Endodermal cell (in vitro differentiated cells): ENCODE data around the gene CYP27B1. TPM values are rescaled to one million over a fixed set of nuclear protein-coding genes. Genes with fewer than 3 reads are reported as not detected.

Experiments
- DNase-seq: peaks from one replicate; pipeline ENCODE4 v3.0.0-alpha.2; 2017
- H3K27ac ChIP-seq: 2 replicates; pipeline ENCODE4 v1.5.1; 2013; ENCODE audit warnings: mild to moderate bottlenecking, low read depth, low read length, moderate library complexity
- H3K27me3 ChIP-seq: 2 replicates; pipeline ENCODE4 v1.6.1; 2013; ENCODE audit warnings: mild to moderate bottlenecking, low read length, moderate library complexity; ENCODE audit not compliant: insufficient read depth, control insufficient read depth, poor library complexity, severe bottlenecking
- H3K36me3 ChIP-seq: 2 replicates; pipeline ENCODE4 v1.7.0; 2013; ENCODE audit warnings: mild to moderate bottlenecking, low read length, moderate library complexity; ENCODE audit not compliant: control insufficient read depth, insufficient read depth
- H3K4me1 ChIP-seq: one replicate; pipeline ENCODE4 v1.7.0; 2013; ENCODE audit warnings: low read length; ENCODE audit not compliant: control insufficient read depth, insufficient read depth
- H3K4me3 ChIP-seq: 2 replicates; pipeline ENCODE4 v1.5.1; 2013; ENCODE audit warnings: mild to moderate bottlenecking, low read length, moderate library complexity
- H3K9ac ChIP-seq: 2 replicates; pipeline ENCODE4 v1.6.1; 2013; ENCODE audit warnings: mild to moderate bottlenecking, low read length, moderate library complexity; ENCODE audit not compliant: poor library complexity, severe bottlenecking; ENCODE audit errors: extremely low read depth
- H3K9me3 ChIP-seq: 2 replicates; pipeline ENCODE4 v1.6.1; 2013; ENCODE audit warnings: mild to moderate bottlenecking, low read length, moderate library complexity; ENCODE audit not compliant: control insufficient read depth
- H3K27ac Mint-ChIP-seq: 2 replicates; pipeline ENCODE4 v1.8.0; 2020; ENCODE audit warnings: mixed read lengths
- H3K27me3 Mint-ChIP-seq: 2 replicates; pipeline ENCODE4 v1.8.0; 2021; ENCODE audit warnings: mild to moderate bottlenecking, mixed read lengths; ENCODE audit not compliant: insufficient read depth
- H3K36me3 Mint-ChIP-seq: 2 replicates; pipeline ENCODE4 v1.8.0; 2020; ENCODE audit warnings: low read depth, mixed read lengths
- H3K4me1 Mint-ChIP-seq: 2 replicates; pipeline ENCODE4 v1.8.0; 2020; ENCODE audit warnings: mixed read lengths
- H3K4me3 Mint-ChIP-seq: 2 replicates; pipeline ENCODE4 v1.8.0; 2020; ENCODE audit warnings: mild to moderate bottlenecking, moderate library complexity, mixed read lengths
- H3K9me3 Mint-ChIP-seq: 2 replicates; pipeline ENCODE4 v1.8.0; 2020; ENCODE audit warnings: mild to moderate bottlenecking, mixed read lengths
- WGBS, 2 experiments: methylation state at CpG; one replicate each; pipeline versions ENCODE4 v1.1.5 to v1.1.7; 2013; ENCODE audit warnings: missing lambda C conversion rate in 2 of 2, mixed read lengths in 1 of 2; ENCODE audit not compliant: insufficient coverage in 1 of 2, insufficient read length in 1 of 2; 5-methylcytosine and 5-hydroxymethylcytosine counted together
- total RNA-seq, 2 donors: library from RNA; stranded (reverse); fragmentation: NEBNext Ultra II Directional in 1 of 2; extraction: Animal tissue kit (Norgen Biotek cat#: 25700) in 1 of 2; gene quantifications; 2 replicates in 1 of 2; 3 replicates in 1 of 2; pipeline ENCODE4 v1.2.1, GENCODE V29; 2021
- TF ChIP-seq, protein P1 (sequence below): fragments of 200-600 bp; sonication (generic); conservative IDR thresholded peaks from 2 replicates; pipeline ENCODE4 v1.5.0; 2021; ENCODE audit warnings: antibody characterized with exemption, mild to moderate bottlenecking

The CYP27B1 gene
- total RNA-seq, 2 donors from 2014 or later: 2.4 to 3.1 TPM

DNA sequence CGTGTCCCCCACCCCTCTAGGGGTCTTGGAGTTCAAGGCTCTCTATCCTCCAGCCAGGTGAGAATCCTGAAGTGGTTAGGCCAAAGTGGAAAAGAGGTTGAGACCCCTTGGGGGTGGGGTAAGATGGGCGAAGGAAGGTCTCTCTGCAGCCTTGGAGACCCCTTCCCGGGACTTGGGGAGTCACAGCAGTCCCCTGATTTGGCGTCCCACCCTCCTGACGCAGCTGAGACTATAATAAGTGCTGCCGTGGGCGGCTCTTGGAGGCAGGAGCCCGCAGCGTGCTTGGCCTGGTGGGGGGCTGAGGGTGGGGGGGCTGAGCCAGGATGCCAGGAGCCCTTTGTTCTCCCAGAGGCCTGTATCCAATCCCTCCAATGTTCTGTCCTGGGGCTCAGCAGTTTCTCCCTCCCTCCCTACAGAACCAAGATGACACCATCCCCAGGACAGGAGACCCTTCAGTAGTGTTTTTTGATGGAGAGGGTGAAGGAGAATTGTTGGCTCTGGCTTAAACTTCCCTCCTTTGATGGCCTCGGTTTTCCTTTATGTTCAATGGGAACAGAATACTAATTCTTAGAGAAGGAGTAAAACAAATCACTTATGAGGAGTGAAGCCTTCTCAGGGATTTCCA lies 26.9 kb downstream of the CYP27B1 start:
- Mint-ChIP-seq H3K27me3 (peaks cover 86% of the 10 kb centered on the region), H3K4me1 (peaks cover 8% of the 10 kb centered on the region), H3K27ac (no peak overlapping the region), H3K4me3 (no peak overlapping the region), H3K9me3 (peaks cover 3% of the 10 kb centered on the region), H3K36me3 (no peaks in the 10 kb centered on the region)
- Histone ChIP-seq H3K36me3 (no peaks in the 10 kb centered on the region), H3K9ac (no peak overlapping the region), H3K4me3 (no peak overlapping the region), H3K27ac (no peak overlapping the region), H3K27me3 (peaks cover 93% of the 10 kb centered on the region), H3K9me3 (no peaks in the 10 kb centered on the region), H3K4me1 (no peaks in the 10 kb centered on the region)
- TF ChIP-seq, protein P1, sequence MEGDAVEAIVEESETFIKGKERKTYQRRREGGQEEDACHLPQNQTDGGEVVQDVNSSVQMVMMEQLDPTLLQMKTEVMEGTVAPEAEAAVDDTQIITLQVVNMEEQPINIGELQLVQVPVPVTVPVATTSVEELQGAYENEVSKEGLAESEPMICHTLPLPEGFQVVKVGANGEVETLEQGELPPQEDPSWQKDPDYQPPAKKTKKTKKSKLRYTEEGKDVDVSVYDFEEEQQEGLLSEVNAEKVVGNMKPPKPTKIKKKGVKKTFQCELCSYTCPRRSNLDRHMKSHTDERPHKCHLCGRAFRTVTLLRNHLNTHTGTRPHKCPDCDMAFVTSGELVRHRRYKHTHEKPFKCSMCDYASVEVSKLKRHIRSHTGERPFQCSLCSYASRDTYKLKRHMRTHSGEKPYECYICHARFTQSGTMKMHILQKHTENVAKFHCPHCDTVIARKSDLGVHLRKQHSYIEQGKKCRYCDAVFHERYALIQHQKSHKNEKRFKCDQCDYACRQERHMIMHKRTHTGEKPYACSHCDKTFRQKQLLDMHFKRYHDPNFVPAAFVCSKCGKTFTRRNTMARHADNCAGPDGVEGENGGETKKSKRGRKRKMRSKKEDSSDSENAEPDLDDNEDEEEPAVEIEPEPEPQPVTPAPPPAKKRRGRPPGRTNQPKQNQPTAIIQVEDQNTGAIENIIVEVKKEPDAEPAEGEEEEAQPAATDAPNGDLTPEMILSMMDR: no peak
- WGBS, 2 experiments: 20 to 39% methylated on average over 1 to 10 of the region's 10 CpGs
- no peak for DNase-seq

DNA sequence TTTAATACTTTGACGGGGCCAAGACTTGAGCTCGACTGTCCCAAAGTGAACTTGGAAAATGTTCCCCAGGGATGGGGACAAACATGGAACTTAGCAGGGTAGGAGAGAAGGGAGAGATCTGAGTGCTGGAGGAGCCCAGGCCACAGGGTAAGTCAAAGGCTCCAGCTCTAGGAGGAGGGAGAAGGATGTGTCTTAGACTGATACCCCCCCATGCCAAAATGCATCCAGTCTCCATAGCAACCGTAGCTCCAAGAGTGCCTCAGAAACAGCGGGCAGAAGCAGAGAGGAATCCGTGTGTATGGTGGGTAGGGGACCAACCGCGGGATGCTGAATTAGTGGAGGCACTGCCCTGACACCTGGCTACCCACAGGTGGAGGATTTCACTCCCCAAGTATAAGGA lies 27.5 kb downstream of the CYP27B1 start:
- Mint-ChIP-seq H3K9me3 (no peaks in the 10 kb centered on the region), H3K4me1 (peaks cover 8% of the 10 kb centered on the region), H3K36me3 (no peaks in the 10 kb centered on the region), H3K4me3 (peak overlapping the region; percentile 45), H3K27ac (no peak overlapping the region), H3K27me3 (peaks cover 92% of the 10 kb centered on the region)
- Histone ChIP-seq H3K4me1 (no peaks in the 10 kb centered on the region), H3K27me3 (peaks cover 99% of the 10 kb centered on the region), H3K9ac (no peak overlapping the region), H3K9me3 (no peaks in the 10 kb centered on the region), H3K27ac (no peak overlapping the region), H3K36me3 (no peaks in the 10 kb centered on the region), H3K4me3 (no peak overlapping the region)
- no peak for DNase-seq
- TF ChIP-seq, protein P1: no peak
- 21% methylated on average over 7 of the region's 7 CpGs; no CpG with 5 or more reads in 1 of the 2 experiments for WGBS, 2 experiments

DNA sequence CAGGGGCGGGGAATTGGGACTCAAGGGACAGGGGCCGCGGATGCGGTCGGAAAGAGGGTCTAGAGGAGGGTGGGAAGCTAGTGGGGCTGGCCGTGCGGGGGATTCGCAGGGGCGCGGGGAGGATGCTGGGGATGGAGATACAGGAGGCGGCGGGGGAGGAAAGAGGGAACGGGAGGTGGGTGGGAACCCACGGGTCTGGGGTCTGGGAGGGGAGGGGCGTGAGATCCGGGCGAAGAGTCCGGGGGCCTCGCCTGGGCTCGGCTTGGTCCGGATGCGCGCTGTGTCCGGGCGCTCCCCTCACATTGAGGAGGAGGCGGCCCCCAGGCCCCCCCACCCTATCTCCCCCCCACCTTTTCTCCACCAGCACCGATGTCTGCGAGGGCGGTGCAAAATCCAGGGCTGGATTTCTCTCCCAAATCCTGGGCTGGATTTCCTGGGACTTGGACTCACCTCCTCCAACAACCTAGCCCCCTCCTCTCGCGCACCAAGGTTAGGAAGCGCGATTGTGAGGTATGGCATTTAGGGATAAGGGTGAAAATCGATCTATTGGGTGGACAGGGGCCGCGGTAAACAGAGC lies 28.1 kb downstream of the CYP27B1 start, which contains the start of gene AGAP2:
AGAP2 (minus strand) TSS at position 82 of the 577 bp plus-strand sequence. CDS start 496 bp downstream, outside the sequence.
- WGBS, 2 experiments: 0% methylated on average over 5 to 28 of the region's 36 CpGs
- DNase-seq: peak; percentile 89
- H3K27ac ChIP-seq: no peak within 1 kb of the TSS
- no peak within 1 kb of the TSS for H3K4me3 ChIP-seq
- peaks cover 8% of the 10 kb centered on the region for H3K4me1 Mint-ChIP-seq
- H3K36me3 Mint-ChIP-seq: no peaks in the 10 kb centered on the region
- H3K4me3 Mint-ChIP-seq: peak within 1 kb of the TSS; percentile 45
- peaks cover 93% of the 10 kb centered on the region for H3K27me3 Mint-ChIP-seq
- H3K27ac Mint-ChIP-seq: no peak within 1 kb of the TSS
- no peaks in the 10 kb centered on the region for H3K9me3 Mint-ChIP-seq
- no peaks in the 10 kb centered on the region for H3K9me3 ChIP-seq
- H3K4me1 ChIP-seq: no peaks in the 10 kb centered on the region
- TF ChIP-seq, protein P1: no peak
- H3K9ac ChIP-seq: no peak within 1 kb of the TSS
- peaks cover 100% of the 10 kb centered on the region for H3K27me3 ChIP-seq
- no peaks in the 10 kb centered on the region for H3K36me3 ChIP-seq
